Measurements from ENCODE around the gene SENP2.
"Not testable (repeated sequence)": the region's sequence is repeated elsewhere in the genome, so short reads cannot be mapped to it uniquely, and the experiment has no call there.

The SENP2 gene

GRCh38 chr3:185640308-185640707, 54.2 kb downstream of the SENP2 start:
- TF ChIP-seq CTCF (conservative IDR thresholded peaks at IDR 0.05; ENCODE audit: low read depth, low read length), result no peak
- Histone ChIP-seq H3K36me3 (ENCODE audit: insufficient read depth) (no peaks in the 10 kb centered on the region), H3K79me2 (ENCODE audit: insufficient read depth, low read depth) (no peaks in the 10 kb centered on the region), H3K27ac (no peak overlapping the region), H3K4me2 (no peak overlapping the region), H3K9ac (no peak overlapping the region), H3K4me3 (IDR thresholded peaks at IDR 0.05; ENCODE audit: insufficient read depth, low read depth, low read length) (no peak overlapping the region), H2AFZ (ENCODE audit: low read depth) (no peak overlapping the region), H3K4me1 (ENCODE audit: low read depth, poor library complexity, severe bottlenecking) (peaks cover 8% of the 10 kb centered on the region), H4K20me1 (ENCODE audit: insufficient read depth) (no peaks in the 10 kb centered on the region), H3K27me3 (ENCODE audit: insufficient read depth, low read depth) (no peaks in the 10 kb centered on the region)

GRCh38 chr3:185645191-185645590, 59.1 kb downstream of the SENP2 start:
- not testable (repeated sequence) for H3K27ac ChIP-seq; H3K4me3 ChIP-seq (IDR thresholded peaks at IDR 0.05; ENCODE audit: insufficient read depth, low read depth, low read length); H3K9ac ChIP-seq; H3K27me3 ChIP-seq (ENCODE audit: insufficient read depth, low read depth); H4K20me1 ChIP-seq (ENCODE audit: insufficient read depth); H2AFZ ChIP-seq (ENCODE audit: low read depth); H3K4me2 ChIP-seq; H3K79me2 ChIP-seq (ENCODE audit: insufficient read depth, low read depth); H3K4me1 ChIP-seq (ENCODE audit: low read depth, poor library complexity, severe bottlenecking); H3K36me3 ChIP-seq (ENCODE audit: insufficient read depth)

- Histone ChIP-seq H3K4me1 (ENCODE audit: low read depth, poor library complexity, severe bottlenecking) (no peaks in the 10 kb centered on the region), H4K20me1 (ENCODE audit: insufficient read depth) (no peaks in the 10 kb centered on the region), H3K27ac (no peak overlapping the region), H3K9ac (no peak overlapping the region), H3K27me3 (ENCODE audit: insufficient read depth, low read depth) (no peaks in the 10 kb centered on the region), H3K79me2 (ENCODE audit: insufficient read depth, low read depth) (no peaks in the 10 kb centered on the region), H3K36me3 (ENCODE audit: insufficient read depth) (no peaks in the 10 kb centered on the region), H3K4me2 (no peak overlapping the region), H2AFZ (ENCODE audit: low read depth) (no peak overlapping the region), H3K4me3 (IDR thresholded peaks at IDR 0.05; ENCODE audit: insufficient read depth, low read depth, low read length) (no peak overlapping the region)
- TF ChIP-seq CTCF (conservative IDR thresholded peaks at IDR 0.05; ENCODE audit: low read depth, low read length), result no peak
These were observed 59.7 kb downstream of the SENP2 start for GRCh38 chr3:185645596-185646381.

GRCh38 chr3:185646382-185647133, 60.5 kb downstream of the SENP2 start:
- Histone ChIP-seq H3K27ac (no peak overlapping the region), H3K27me3 (ENCODE audit: insufficient read depth, low read depth) (no peaks in the 10 kb centered on the region), H3K36me3 (ENCODE audit: insufficient read depth) (no peaks in the 10 kb centered on the region), H3K79me2 (ENCODE audit: insufficient read depth, low read depth) (no peaks in the 10 kb centered on the region), H3K4me2 (no peak overlapping the region), H3K4me1 (ENCODE audit: low read depth, poor library complexity, severe bottlenecking) (no peaks in the 10 kb centered on the region), H2AFZ (ENCODE audit: low read depth) (no peak overlapping the region), H3K9ac (no peak overlapping the region), H3K4me3 (IDR thresholded peaks at IDR 0.05; ENCODE audit: insufficient read depth, low read depth, low read length) (no peak overlapping the region), H4K20me1 (ENCODE audit: insufficient read depth) (no peaks in the 10 kb centered on the region)
- TF ChIP-seq CTCF (conservative IDR thresholded peaks at IDR 0.05; ENCODE audit: low read depth, low read length), result no peak

All from KMS-11 (cell line).